Activated T-helper 1 cell treated with anti-CD3 and anti-CD28 coated beads, Interleukin-12 subunit alpha, Interleukin-12 subunit beta, Interleukin-2, Interleukin-4 antibody, amounts not matched to agents 30 ng/mL and 10 ng/mL and 1 ng/mL, durations not matched to agents 14 hours and 24 hours and 36 hours (primary cell): Measurements from ENCODE around the gene EFCAB6. TPM values are rescaled to one million over a fixed set of nuclear protein-coding genes. Genes with fewer than 3 reads are reported as not detected.

Experiments used
- DNase-seq: peaks from one replicate; pipeline ENCODE4 v3.0.0; 2021; ENCODE audit warnings: low spot score
- H3K27ac Mint-ChIP-seq: one replicate; pipeline ENCODE4 v1.8.0; 2021; ENCODE audit warnings: mild to moderate bottlenecking, mixed read lengths
- H3K27me3 Mint-ChIP-seq: one replicate; pipeline ENCODE4 v1.8.0; 2022; ENCODE audit warnings: mild to moderate bottlenecking, moderate library complexity, mixed read lengths; ENCODE audit not compliant: insufficient read depth
- H3K36me3 Mint-ChIP-seq: one replicate; pipeline ENCODE4 v1.8.0; 2021; ENCODE audit warnings: low read depth, mixed read lengths
- H3K4me1 Mint-ChIP-seq: one replicate; pipeline ENCODE4 v1.8.0; 2021; ENCODE audit warnings: low read depth, mixed read lengths
- H3K4me3 Mint-ChIP-seq: one replicate; pipeline ENCODE4 v1.8.0; 2021; ENCODE audit warnings: mild to moderate bottlenecking, moderate library complexity, mixed read lengths
- H3K9me3 Mint-ChIP-seq: one replicate; pipeline ENCODE4 v1.8.0; 2021; ENCODE audit warnings: mixed read lengths
- intact Hi-C: fragments of 100-400 bp; cut with micrococcal nuclease; formaldehyde crosslinking; loops from one replicate; pipeline ENCODE4 v1.15.1; 2024
- total RNA-seq: library from RNA; stranded (reverse); gene quantifications from 2 replicates; pipeline ENCODE4 v1.2.3, GENCODE V29; 2022

Gene EFCAB6
- total RNA-seq, 1 donor from 2014 or later = not detected

DNA sequence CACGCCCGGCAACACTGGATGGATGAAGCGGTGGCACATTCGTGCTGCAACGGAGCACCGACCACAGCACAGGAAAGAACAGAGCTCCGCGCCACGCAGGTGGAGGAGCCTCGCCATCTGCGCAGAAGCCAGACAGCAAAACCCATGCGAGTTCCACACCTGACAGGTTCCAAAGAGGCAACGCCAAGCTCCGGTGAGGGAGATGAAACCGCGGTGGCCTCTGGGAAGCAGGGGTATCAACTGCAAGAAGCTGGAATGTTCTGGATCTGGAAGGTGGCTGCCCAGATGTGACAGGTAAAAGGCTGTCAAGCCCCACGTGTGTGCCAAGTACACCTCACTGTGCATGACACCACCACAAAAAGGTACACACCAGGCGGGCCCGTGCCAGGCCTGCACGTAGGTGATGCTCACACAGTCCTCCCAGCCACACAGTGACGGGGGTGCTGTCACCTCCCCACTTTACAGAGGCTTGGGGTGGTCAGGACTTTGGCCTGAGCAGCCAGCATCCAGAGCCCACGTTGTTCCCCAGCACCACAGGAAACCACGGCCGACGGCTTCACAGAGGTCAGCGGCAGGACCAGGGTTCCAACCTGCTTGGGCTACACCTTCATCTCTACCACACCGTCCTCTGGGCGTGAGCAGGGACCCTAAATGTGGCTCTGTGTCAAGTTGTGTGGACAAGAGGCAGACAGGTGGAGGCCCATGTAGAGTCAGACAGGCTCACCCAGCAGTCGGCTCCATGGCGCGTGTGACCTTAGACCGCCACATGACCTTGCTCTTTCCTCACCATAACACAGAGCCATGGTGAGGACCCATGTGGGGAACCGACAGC is 19.7 kb upstream of the EFCAB6 start:
- no peak overlapping the region for H3K4me3 Mint-ChIP-seq
- no peak overlapping the region for H3K27ac Mint-ChIP-seq
- intact Hi-C loops = no loop called here
- no peaks in the 10 kb centered on the region for H3K4me1 Mint-ChIP-seq
- no peaks in the 10 kb centered on the region for H3K36me3 Mint-ChIP-seq
- no peaks in the 10 kb centered on the region for H3K9me3 Mint-ChIP-seq
- no peak for DNase-seq
- H3K27me3 Mint-ChIP-seq = peaks cover 7% of the 10 kb centered on the region

DNA sequence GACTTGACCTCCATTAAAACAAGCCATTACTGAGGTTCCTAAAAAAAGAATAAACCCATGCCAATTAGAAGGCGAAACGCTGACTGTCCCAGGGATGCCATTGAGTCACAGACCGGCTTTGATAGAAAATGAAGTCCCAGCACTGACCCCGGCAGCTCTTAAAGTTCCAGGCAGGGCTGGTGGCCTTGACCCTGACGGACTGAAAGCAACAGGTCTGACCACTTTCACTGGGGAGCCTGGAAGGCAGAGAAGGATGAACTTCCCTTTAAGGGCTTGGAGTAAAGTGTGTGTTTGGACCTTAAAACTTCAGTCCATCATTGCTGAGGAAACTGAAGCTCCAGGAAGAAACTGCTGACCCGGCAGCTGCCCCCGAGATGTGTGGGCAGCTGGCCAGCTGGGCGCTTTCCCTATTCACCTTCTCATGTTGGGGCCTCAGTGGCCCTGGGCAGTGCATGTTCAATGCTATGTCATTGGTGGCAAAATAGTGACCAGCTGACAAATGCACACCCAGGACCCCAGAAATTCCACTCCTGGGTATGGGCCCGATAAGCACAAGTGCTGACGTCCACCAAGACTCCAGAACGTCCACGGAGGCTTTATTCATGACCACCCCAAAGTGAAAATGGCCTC is 18.9 kb upstream of the EFCAB6 start:
- Mint-ChIP-seq H3K36me3 (no peaks in the 10 kb centered on the region), H3K27ac (no peak overlapping the region), H3K4me3 (no peak overlapping the region), H3K4me1 (no peaks in the 10 kb centered on the region), H3K9me3 (no peaks in the 10 kb centered on the region), H3K27me3 (peaks cover 7% of the 10 kb centered on the region)
- no peak for DNase-seq
- intact Hi-C loops = no loop called here

DNA sequence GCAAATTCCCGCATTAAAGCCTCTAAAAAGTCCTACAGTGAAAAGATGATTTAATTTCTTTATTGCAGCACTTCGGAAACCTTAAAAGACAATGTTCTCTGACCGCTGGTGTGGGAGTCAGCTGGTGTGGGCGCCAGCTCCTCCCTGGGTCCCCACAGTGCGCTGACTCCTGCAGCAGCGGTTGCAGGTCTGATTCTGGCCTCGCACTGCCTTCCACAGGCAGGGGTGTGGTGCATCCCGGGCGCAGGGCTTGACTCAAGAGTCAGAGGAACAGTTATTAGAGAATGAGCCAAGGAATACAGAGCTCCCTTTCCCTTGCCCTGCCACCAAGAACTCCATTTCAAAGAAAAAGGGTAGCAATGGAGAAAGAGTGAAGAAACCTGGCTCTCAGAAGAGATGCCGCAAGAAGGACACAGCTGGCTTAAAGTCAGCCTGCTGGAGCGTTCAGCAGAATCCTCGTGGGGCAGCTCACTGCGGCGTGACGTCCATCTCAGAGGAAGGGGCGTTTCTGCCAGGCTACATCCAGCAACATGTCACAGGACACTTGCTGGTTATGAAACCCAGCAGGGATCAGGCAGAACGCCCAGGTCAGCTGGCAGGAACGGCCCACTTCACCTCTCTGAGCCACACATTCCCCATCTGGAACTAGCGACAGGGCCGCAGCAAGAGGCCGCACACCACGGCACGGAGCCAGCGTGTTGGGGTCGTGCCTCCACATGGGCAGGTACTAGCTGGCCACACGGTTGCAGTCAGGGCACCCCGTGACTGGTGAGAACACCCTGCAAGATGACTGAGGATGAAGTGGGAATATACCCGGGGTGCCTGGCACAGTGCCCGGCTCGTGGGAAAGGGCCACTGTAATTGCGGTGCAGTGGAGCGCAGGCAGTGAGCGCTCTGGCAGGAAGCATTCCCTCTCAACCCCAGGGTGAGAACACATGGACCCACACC is 18.1 kb upstream of the EFCAB6 start:
- Mint-ChIP-seq H3K4me3 (no peak overlapping the region), H3K27ac (no peak overlapping the region), H3K36me3 (no peaks in the 10 kb centered on the region), H3K27me3 (peaks cover 2% of the 10 kb centered on the region), H3K4me1 (no peaks in the 10 kb centered on the region), H3K9me3 (no peaks in the 10 kb centered on the region)
- DNase-seq = no peak
- intact Hi-C loops = no loop called here

DNA sequence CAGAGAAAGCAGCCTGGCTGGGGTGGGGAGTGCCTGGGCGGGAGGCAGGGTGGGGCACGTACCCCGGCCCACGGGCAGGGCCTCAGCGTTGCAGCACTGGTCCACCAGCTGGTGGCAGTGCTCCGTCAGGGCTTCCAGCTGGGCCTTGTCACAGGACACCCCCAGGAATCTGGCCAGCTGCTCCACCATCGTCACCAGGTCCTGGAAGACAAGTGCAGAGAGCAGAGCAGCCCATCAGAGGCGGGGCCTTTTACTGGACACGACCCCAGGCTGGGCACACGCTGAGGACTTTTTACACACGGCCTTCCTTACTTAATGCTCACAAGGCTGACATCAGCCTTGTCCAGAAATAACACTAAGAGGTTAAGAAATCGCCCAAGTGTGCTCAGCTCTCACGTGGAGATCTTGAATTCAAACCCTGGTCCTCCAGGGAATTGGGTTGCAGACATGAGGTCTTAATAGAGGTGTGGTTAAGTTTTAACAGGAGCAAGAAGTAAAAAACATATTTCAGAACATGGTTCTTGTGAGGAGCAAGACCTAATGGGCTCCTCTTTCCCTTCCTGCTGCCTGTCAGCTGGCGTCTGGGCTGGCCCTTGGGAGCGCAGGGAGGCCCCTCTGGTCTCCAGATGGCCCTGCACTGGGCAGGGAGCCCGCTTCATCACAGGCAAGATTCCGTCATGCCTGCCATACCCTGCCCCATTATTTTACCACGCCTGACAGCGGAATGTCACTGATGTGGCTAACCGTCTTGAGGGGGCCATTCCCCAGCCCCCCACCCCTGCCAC is 17.1 kb upstream of the EFCAB6 start:
- H3K9me3 Mint-ChIP-seq = no peaks in the 10 kb centered on the region
- H3K36me3 Mint-ChIP-seq = no peaks in the 10 kb centered on the region
- H3K4me3 Mint-ChIP-seq = no peak overlapping the region
- intact Hi-C loops = no loop called here
- H3K4me1 Mint-ChIP-seq = no peaks in the 10 kb centered on the region
- DNase-seq = no peak
- H3K27ac Mint-ChIP-seq = no peak overlapping the region
- no peaks in the 10 kb centered on the region for H3K27me3 Mint-ChIP-seq

DNA sequence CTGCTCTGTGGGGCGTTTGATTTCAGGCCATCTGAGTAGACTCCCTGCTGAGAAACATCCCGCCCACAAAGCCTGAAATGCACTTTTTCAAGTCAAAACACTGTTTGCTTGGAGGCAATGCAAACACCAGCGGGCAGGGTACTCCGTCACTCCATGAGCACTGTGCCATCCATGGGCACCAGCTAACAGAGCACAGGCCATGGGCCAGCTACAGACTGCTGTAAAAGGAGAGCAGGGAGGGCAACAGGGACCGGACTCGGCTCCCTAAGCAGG is 16.6 kb upstream of the EFCAB6 start:
- no peak for DNase-seq
- intact Hi-C loops = no loop called here
- Mint-ChIP-seq H3K27me3 (no peaks in the 10 kb centered on the region), H3K36me3 (no peaks in the 10 kb centered on the region), H3K4me1 (no peaks in the 10 kb centered on the region), H3K9me3 (no peaks in the 10 kb centered on the region), H3K27ac (no peak overlapping the region), H3K4me3 (no peak overlapping the region)

DNA sequence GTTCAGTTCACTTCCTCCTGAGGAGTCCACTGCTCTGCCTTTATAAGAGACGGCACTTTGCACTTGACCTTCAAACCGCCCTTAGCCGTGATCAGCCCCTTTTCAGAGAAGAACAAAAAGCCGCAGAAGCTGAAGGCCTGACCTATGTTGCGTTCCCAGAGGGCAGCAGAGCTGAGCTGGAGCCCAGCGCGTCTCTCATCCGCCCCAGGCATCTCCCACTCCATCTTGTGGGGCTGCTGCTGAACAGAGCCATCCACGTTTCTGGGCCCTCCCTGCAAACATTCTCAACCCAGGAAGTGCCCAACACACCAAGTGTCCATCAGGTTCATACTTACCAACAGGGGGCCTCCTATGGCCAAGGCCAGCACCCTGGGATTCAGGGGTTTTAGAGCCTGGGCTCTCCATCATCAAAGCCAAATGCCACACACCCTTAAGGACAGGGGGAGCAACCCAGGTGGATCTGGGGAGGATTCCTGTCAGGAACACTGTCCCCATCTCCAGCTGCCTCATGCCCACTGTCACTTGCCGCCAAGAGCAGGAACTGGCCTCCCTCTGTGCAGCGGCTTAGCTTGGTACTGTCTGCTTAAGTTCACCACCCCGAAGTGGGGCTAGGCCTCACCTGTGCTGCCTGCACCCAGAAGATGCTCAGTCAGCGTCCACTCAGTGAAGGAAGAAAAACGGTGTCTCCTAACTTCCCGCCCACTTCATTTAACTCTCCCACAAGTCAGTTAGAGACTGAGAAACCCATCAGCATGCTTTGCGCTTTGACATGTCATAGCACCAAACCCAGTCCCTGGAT is 16.0 kb upstream of the EFCAB6 start:
- H3K4me1 Mint-ChIP-seq = no peaks in the 10 kb centered on the region
- no peak for DNase-seq
- no peaks in the 10 kb centered on the region for H3K36me3 Mint-ChIP-seq
- intact Hi-C loops = no loop called here
- no peak overlapping the region for H3K27ac Mint-ChIP-seq
- H3K9me3 Mint-ChIP-seq = no peaks in the 10 kb centered on the region
- H3K27me3 Mint-ChIP-seq = no peaks in the 10 kb centered on the region
- no peak overlapping the region for H3K4me3 Mint-ChIP-seq

DNA sequence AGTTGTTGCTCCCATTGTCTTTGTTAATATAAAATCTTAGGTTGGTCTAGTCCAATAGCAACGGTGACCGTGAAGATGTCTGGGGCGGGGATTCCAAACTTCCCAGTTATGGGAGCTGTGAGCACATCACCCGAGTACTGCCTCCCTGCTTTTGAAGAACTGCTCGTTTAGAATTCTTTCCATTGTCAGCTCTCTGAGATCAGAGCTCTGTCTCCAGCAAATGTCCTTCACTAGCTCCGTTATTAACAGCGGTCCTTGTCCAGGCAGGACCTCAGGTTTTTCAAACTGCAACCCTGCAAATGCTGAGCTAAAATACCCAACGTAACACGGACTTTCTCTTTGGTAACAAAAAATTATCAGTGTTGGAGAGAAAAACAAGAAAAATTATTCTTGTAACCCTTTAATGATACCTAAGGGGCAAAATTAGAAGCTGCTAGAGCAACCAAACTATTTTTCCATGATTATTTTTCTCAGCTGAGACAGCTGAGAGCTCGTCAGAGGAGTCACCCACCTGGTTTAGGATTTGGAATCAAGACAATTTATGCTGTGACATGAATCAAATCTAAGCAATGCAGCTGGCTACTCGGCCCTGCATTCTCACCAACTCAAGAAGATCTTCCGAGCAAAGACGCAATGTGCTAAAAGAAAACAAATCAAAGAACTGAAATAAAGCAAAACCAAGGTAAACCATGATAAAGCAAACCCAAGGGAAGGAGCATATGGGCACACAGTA is 15.1 kb upstream of the EFCAB6 start:
- Mint-ChIP-seq H3K27me3 (no peaks in the 10 kb centered on the region), H3K4me3 (no peak overlapping the region), H3K27ac (no peak overlapping the region), H3K36me3 (no peaks in the 10 kb centered on the region), H3K4me1 (no peaks in the 10 kb centered on the region), H3K9me3 (no peaks in the 10 kb centered on the region)
- no peak for DNase-seq
- intact Hi-C loops = no loop called here

DNA sequence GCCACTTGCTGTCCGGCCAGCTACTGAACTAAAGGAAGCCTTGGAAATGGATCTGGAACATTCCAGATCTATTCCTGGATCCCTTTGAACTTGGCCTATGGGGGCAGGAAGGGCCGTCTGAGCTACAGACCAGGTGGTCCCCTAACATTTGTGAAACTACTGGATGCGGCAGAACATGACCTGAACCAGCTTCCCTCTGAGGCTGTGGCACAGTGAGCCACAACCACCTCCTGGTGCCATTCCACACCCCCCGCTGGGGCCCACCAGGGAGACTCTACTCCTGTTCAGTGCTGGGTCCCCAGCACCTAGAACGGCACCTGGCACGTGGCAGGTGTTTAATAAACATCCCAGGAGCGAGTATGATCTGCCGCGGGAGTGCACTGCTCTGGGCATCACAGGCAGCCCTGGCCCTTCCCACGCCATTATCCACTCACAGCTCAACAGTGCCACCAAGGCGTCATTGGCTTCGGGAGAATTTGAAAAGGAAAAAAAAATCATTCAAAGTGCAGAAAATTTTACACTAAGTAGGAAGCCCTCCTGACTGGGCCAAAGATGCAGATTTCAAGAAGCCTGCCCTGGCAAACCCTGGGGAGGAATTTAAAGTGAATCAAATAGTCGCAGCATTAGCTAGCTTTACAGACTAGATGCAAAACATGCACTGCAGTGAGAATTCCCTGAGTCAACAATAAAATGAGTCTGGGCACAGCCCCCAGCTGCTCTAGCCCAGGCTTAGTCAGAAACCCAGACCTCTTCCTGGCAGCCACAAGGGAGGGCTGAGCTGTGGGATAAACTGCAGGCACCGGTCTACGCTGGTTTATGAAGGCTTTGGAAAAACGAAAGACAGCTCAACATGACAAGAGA is 14.3 kb upstream of the EFCAB6 start:
- Mint-ChIP-seq H3K27ac (no peak overlapping the region), H3K36me3 (no peaks in the 10 kb centered on the region), H3K4me1 (no peaks in the 10 kb centered on the region), H3K9me3 (no peaks in the 10 kb centered on the region), H3K27me3 (no peaks in the 10 kb centered on the region), H3K4me3 (no peak overlapping the region)
- no peak for DNase-seq
- intact Hi-C loops = no loop called here

DNA sequence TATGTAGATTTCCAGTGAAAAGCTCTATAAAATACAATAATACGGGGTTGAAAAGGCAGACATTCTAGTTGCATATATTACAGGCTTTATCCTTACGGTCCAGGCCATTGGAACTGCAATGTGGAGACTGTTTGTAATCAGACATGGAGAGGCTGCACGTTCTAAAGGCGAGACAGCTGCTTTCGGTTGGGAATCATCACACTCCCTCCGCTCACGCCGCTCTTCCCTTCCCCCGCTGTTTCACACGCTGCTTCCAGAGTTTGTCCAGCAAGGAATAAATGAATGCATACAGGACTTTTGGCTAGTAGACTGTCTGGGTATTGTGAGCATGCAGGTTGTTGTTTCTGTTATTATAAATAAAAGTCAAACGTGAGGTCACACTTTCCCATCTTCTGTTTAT is 13.5 kb upstream of the EFCAB6 start:
- H3K27ac Mint-ChIP-seq = no peak overlapping the region
- H3K27me3 Mint-ChIP-seq = no peaks in the 10 kb centered on the region
- H3K4me1 Mint-ChIP-seq = no peaks in the 10 kb centered on the region
- H3K4me3 Mint-ChIP-seq = no peak overlapping the region
- DNase-seq = no peak
- no peaks in the 10 kb centered on the region for H3K36me3 Mint-ChIP-seq
- intact Hi-C loops = no loop called here
- no peaks in the 10 kb centered on the region for H3K9me3 Mint-ChIP-seq

DNA sequence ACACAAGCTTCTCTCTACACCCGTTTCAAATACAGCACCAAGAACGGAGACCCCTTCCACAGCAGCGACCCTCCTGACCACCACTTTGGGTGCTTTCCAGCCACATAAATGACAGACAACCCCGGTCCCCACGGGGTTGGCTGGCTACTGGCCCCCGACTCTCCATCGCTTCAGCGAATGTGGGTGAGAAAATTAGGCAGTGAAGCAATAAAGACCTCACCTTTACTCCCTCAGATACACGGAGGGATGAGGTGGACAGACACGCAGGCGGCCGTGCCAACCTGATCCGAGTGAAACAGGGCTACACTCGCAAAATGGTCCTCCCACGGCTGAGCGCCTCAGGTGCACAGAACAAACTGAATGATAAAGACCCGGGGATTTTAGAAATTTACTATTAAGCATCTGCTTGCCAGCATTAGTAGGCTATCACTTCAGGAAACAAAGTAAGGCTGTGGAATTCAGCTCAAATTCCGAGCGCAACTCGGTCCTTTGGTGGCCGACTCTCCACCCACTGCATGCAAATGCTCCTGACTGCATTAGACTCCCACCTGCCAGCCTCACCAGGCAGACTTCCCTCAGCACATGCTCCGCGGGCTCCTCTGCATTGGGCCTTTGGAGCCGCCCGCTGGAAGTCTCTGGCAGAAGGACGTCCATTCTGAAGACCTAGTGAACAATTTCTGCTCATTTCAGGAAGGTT is 12.8 kb upstream of the EFCAB6 start:
- Mint-ChIP-seq H3K4me1 (no peaks in the 10 kb centered on the region), H3K36me3 (no peaks in the 10 kb centered on the region), H3K27me3 (no peaks in the 10 kb centered on the region), H3K27ac (no peak overlapping the region), H3K9me3 (no peaks in the 10 kb centered on the region), H3K4me3 (no peak overlapping the region)
- intact Hi-C loops = no loop called here
- no peak for DNase-seq
